ENCODE data around the gene CFHR5. TPM values are rescaled to one million over a fixed set of nuclear protein-coding genes. Genes with fewer than 3 reads are reported as not detected.
"Not testable (repeated sequence)": the region's sequence is repeated elsewhere in the genome, so short reads cannot be mapped to it uniquely, and the experiment has no call there.

CFHR5 gene
- total RNA-seq: not detected

GRCh38 chr1:196977278-196977677 is at the start of gene CFHR5:
Gene CFHR5, plus strand, starts transcription at chr1:196977556. Its CDS starts 109 bp downstream, at chr1:196977665.
- no peaks in the 10 kb centered on the region for H3K36me3 Mint-ChIP-seq
- H3K9me3 Mint-ChIP-seq: no peaks in the 10 kb centered on the region
- H3K4me1 Mint-ChIP-seq: no peaks in the 10 kb centered on the region
- no peak within 1 kb of the TSS for H3K27ac Mint-ChIP-seq
- H3K4me3 Mint-ChIP-seq: no peak within 1 kb of the TSS
- no peaks in the 10 kb centered on the region for H3K27me3 Mint-ChIP-seq
- no peak for DNase-seq

GRCh38 chr1:196932853-196933252 is 44.5 kb upstream of the CFHR5 start:
- not testable (repeated sequence) for H3K36me3 Mint-ChIP-seq, H3K4me3 Mint-ChIP-seq, H3K9me3 Mint-ChIP-seq, H3K27me3 Mint-ChIP-seq, DNase-seq, H3K4me1 Mint-ChIP-seq, H3K27ac Mint-ChIP-seq

- Mint-ChIP-seq H3K27me3 (no peaks in the 10 kb centered on the region), H3K36me3 (no peaks in the 10 kb centered on the region), H3K9me3 (peaks cover 1% of the 10 kb centered on the region), H3K4me1 (no peaks in the 10 kb centered on the region), H3K27ac (no peak overlapping the region), H3K4me3 (no peak overlapping the region)
- no peak for DNase-seq
Measured at GRCh38 chr1:196933531-196934189, 43.7 kb upstream of the CFHR5 start.

- not testable (repeated sequence) for H3K4me3 Mint-ChIP-seq, H3K27me3 Mint-ChIP-seq, DNase-seq, H3K27ac Mint-ChIP-seq, H3K9me3 Mint-ChIP-seq, H3K4me1 Mint-ChIP-seq, H3K36me3 Mint-ChIP-seq
Measured at GRCh38 chr1:196941474-196941873, 35.9 kb upstream of the CFHR5 start.

GRCh38 chr1:196943568-196943967 is 33.8 kb upstream of the CFHR5 start, which contains the start of gene CFHR2:
Gene CFHR2, plus strand, starts transcription at chr1:196943738. Its CDS starts 143 bp downstream, at chr1:196943881.
- H3K9me3 Mint-ChIP-seq, H3K36me3 Mint-ChIP-seq, H3K27ac Mint-ChIP-seq, H3K4me1 Mint-ChIP-seq, DNase-seq, H3K4me3 Mint-ChIP-seq, H3K27me3 Mint-ChIP-seq: not testable (repeated sequence)

GRCh38 chr1:196951711-196952394 is 25.5 kb upstream of the CFHR5 start:
- Mint-ChIP-seq H3K4me3 (no peak overlapping the region), H3K27me3 (peaks cover 3% of the 10 kb centered on the region), H3K27ac (no peak overlapping the region), H3K9me3 (no peaks in the 10 kb centered on the region), H3K36me3 (no peaks in the 10 kb centered on the region), H3K4me1 (no peaks in the 10 kb centered on the region)
- no peak for DNase-seq

- H3K9me3 Mint-ChIP-seq: no peaks in the 10 kb centered on the region
- DNase-seq: no peak
- H3K27ac Mint-ChIP-seq: no peak overlapping the region
- peaks cover 3% of the 10 kb centered on the region for H3K27me3 Mint-ChIP-seq
- H3K4me3 Mint-ChIP-seq: no peak overlapping the region
- H3K36me3 Mint-ChIP-seq: no peaks in the 10 kb centered on the region
- no peaks in the 10 kb centered on the region for H3K4me1 Mint-ChIP-seq
Measured at GRCh38 chr1:196954778-196955177, 22.6 kb upstream of the CFHR5 start.

GRCh38 chr1:196955926-196956325 is 21.4 kb upstream of the CFHR5 start:
- H3K4me1 Mint-ChIP-seq: no peaks in the 10 kb centered on the region
- no peak for DNase-seq
- H3K27me3 Mint-ChIP-seq: peaks cover 3% of the 10 kb centered on the region
- H3K27ac Mint-ChIP-seq: no peak overlapping the region
- H3K4me3 Mint-ChIP-seq: no peak overlapping the region
- no peaks in the 10 kb centered on the region for H3K9me3 Mint-ChIP-seq
- H3K36me3 Mint-ChIP-seq: no peaks in the 10 kb centered on the region

- Mint-ChIP-seq H3K36me3 (no peaks in the 10 kb centered on the region), H3K27me3 (no peaks in the 10 kb centered on the region), H3K4me1 (no peaks in the 10 kb centered on the region), H3K4me3 (no peak overlapping the region), H3K27ac (no peak overlapping the region), H3K9me3 (no peaks in the 10 kb centered on the region)
- DNase-seq: no peak
Measured at GRCh38 chr1:196960854-196961253, 16.5 kb upstream of the CFHR5 start.

GRCh38 chr1:196970182-196970581 is 7.2 kb upstream of the CFHR5 start:
- H3K27me3 Mint-ChIP-seq: no peaks in the 10 kb centered on the region
- no peaks in the 10 kb centered on the region for H3K4me1 Mint-ChIP-seq
- no peak for DNase-seq
- H3K9me3 Mint-ChIP-seq: no peaks in the 10 kb centered on the region
- no peak overlapping the region for H3K27ac Mint-ChIP-seq
- H3K4me3 Mint-ChIP-seq: no peak overlapping the region
- no peaks in the 10 kb centered on the region for H3K36me3 Mint-ChIP-seq

GRCh38 chr1:196976278-196976677 is 1.1 kb upstream of the CFHR5 start:
- H3K4me3 Mint-ChIP-seq: no peak overlapping the region
- DNase-seq: no peak
- H3K9me3 Mint-ChIP-seq: no peaks in the 10 kb centered on the region
- no peaks in the 10 kb centered on the region for H3K27me3 Mint-ChIP-seq
- H3K4me1 Mint-ChIP-seq: no peaks in the 10 kb centered on the region
- H3K27ac Mint-ChIP-seq: no peak overlapping the region
- no peaks in the 10 kb centered on the region for H3K36me3 Mint-ChIP-seq

- no peaks in the 10 kb centered on the region for H3K9me3 Mint-ChIP-seq
- no peaks in the 10 kb centered on the region for H3K4me1 Mint-ChIP-seq
- H3K27ac Mint-ChIP-seq: no peak overlapping the region
- DNase-seq: no peak
- H3K36me3 Mint-ChIP-seq: no peaks in the 10 kb centered on the region
- no peak overlapping the region for H3K4me3 Mint-ChIP-seq
- no peaks in the 10 kb centered on the region for H3K27me3 Mint-ChIP-seq
Measured at GRCh38 chr1:196980859-196981258, 3.5 kb downstream of the CFHR5 start.

- not testable (repeated sequence) for H3K4me1 Mint-ChIP-seq, H3K4me3 Mint-ChIP-seq, H3K27me3 Mint-ChIP-seq, DNase-seq, H3K27ac Mint-ChIP-seq, H3K9me3 Mint-ChIP-seq, H3K36me3 Mint-ChIP-seq
Measured at GRCh38 chr1:196982247-196982646, 4.9 kb downstream of the CFHR5 start.

GRCh38 chr1:196991919-196992651 is 14.7 kb downstream of the CFHR5 start:
- not testable (repeated sequence) for H3K27me3 Mint-ChIP-seq, H3K9me3 Mint-ChIP-seq, DNase-seq, H3K27ac Mint-ChIP-seq, H3K4me3 Mint-ChIP-seq, H3K4me1 Mint-ChIP-seq, H3K36me3 Mint-ChIP-seq

GRCh38 chr1:196993916-196994315 is 16.6 kb downstream of the CFHR5 start:
- H3K4me1 Mint-ChIP-seq: no peaks in the 10 kb centered on the region
- no peaks in the 10 kb centered on the region for H3K9me3 Mint-ChIP-seq
- peaks cover 6% of the 10 kb centered on the region for H3K27me3 Mint-ChIP-seq
- H3K27ac Mint-ChIP-seq: no peak overlapping the region
- no peak for DNase-seq
- H3K4me3 Mint-ChIP-seq: no peak overlapping the region
- H3K36me3 Mint-ChIP-seq: no peaks in the 10 kb centered on the region

Data from activated naive CD8-positive, alpha-beta T cell treated with anti-CD3 and anti-CD28 coated beads for 36 hours (primary cell).